Subcutaneous abdominal adipose tissue (tissue), 5 donors: ENCODE data around the gene FAM171A1.
"Not testable (repeated sequence)": the region's sequence is repeated elsewhere in the genome, so short reads cannot be mapped to it uniquely, and the experiment has no call there.

Source experiments
- H3K27ac ChIP-seq: one replicate; pipeline ENCODE4 v1.7.0; 2013; ENCODE audit warnings: low read depth, mild to moderate bottlenecking, inconsistent platforms, low read length, moderate library complexity
- H3K27me3 ChIP-seq, 5 donors: one replicate each; pipeline ENCODE4 v1.7.0; 2013; ENCODE audit warnings: low read length in 5 of 5, inconsistent platforms in 1 of 5; ENCODE audit not compliant: control insufficient read depth in 5 of 5, insufficient read depth in 4 of 5
- H3K36me3 ChIP-seq, 5 donors: one replicate each; pipeline ENCODE4 v1.7.0; 2013; ENCODE audit warnings: low read length in 5 of 5; ENCODE audit not compliant: control insufficient read depth in 5 of 5, insufficient read depth in 5 of 5
- H3K4me1 ChIP-seq, 5 donors: one replicate each; pipeline ENCODE4 v1.7.0; 2013; ENCODE audit warnings: low read length in 5 of 5, mild to moderate bottlenecking in 3 of 5, moderate library complexity in 1 of 5; ENCODE audit not compliant: control insufficient read depth in 5 of 5, insufficient read depth in 5 of 5
- H3K4me3 ChIP-seq, 5 donors: one replicate each; pipeline ENCODE4 v1.7.0; 2013; ENCODE audit warnings: low read length in 5 of 5, low read depth in 1 of 5
- H3K9ac ChIP-seq, 5 donors: one replicate each; pipeline ENCODE4 v1.7.0; 2013; ENCODE audit warnings: low read length in 5 of 5, mild to moderate bottlenecking in 4 of 5, moderate library complexity in 3 of 5
- H3K9me3 ChIP-seq, 5 donors: one replicate each; pipeline ENCODE4 v1.7.0; 2013; ENCODE audit warnings: low read length in 5 of 5; ENCODE audit not compliant: control insufficient read depth in 5 of 5
- donor health status: healthy.
- donor health status: healthy.
- donor health status: healthy.
- donor health status: healthy.
- donor health status: healthy.

Gene FAM171A1

GRCh38 chr10:15313047-15313446, 58.0 kb downstream of the FAM171A1 start:
- no peak overlapping the region for H3K4me3 ChIP-seq

GRCh38 chr10:15311569-15312280, 59.4 kb downstream of the FAM171A1 start:
- Histone ChIP-seq H3K9me3 (no peaks in the 10 kb centered on the region), H3K27me3 (no peaks in the 10 kb centered on the region), H3K27ac (no peak overlapping the region), H3K4me3 (no peak overlapping the region), H3K4me1 (peaks cover 0 to 16% (median 12%) of the 10 kb centered on the region in 5 donors), H3K36me3 (no peaks in the 10 kb centered on the region), H3K9ac (no peak overlapping the region)

More at GRCh38 chr10:15313047-15313446, 58.0 kb downstream of the FAM171A1 start:
- Histone ChIP-seq H3K36me3 (no peaks in the 10 kb centered on the region), H3K9ac (no peak overlapping the region), H3K9me3 (no peaks in the 10 kb centered on the region), H3K4me1 (peaks cover 0 to 16% (median 12%) of the 10 kb centered on the region in 5 donors), H3K27ac (no peak overlapping the region), H3K27me3 (no peaks in the 10 kb centered on the region)

- Histone ChIP-seq H3K9ac (no peak overlapping the region), H3K4me3 (no peak overlapping the region), H3K36me3 (no peaks in the 10 kb centered on the region), H3K9me3 (no peaks in the 10 kb centered on the region), H3K27ac (no peak overlapping the region), H3K4me1 (peaks cover 0 to 16% (median 12%) of the 10 kb centered on the region in 5 donors), H3K27me3 (no peaks in the 10 kb centered on the region)
Measured at GRCh38 chr10:15310776-15311568, 60.1 kb downstream of the FAM171A1 start.

- H3K9me3 ChIP-seq: no peaks in the 10 kb centered on the region
- H3K4me3 ChIP-seq: no peak overlapping the region
- no peak overlapping the region for H3K27ac ChIP-seq
- no peak overlapping the region for H3K9ac ChIP-seq
- H3K4me1 ChIP-seq: peaks cover 0 to 14% (median 12%) of the 10 kb centered on the region in 5 donors
- no peaks in the 10 kb centered on the region for H3K36me3 ChIP-seq
- no peaks in the 10 kb centered on the region for H3K27me3 ChIP-seq
Measured at GRCh38 chr10:15309221-15309620, 61.9 kb downstream of the FAM171A1 start.

- Histone ChIP-seq H3K27me3 (no peaks in the 10 kb centered on the region), H3K4me3 (no peak overlapping the region), H3K9ac (no peak overlapping the region), H3K36me3 (no peaks in the 10 kb centered on the region), H3K27ac (no peak overlapping the region), H3K9me3 (no peaks in the 10 kb centered on the region), H3K4me1 (no peaks in the 10 kb centered on the region)
Measured at GRCh38 chr10:15306735-15307280, 64.3 kb downstream of the FAM171A1 start.

GRCh38 chr10:15305634-15306033, 65.5 kb downstream of the FAM171A1 start:
- Histone ChIP-seq H3K36me3 (no peaks in the 10 kb centered on the region), H3K9ac (no peak overlapping the region), H3K9me3 (no peaks in the 10 kb centered on the region), H3K4me1 (peaks cover 0 to 5% (median 0%) of the 10 kb centered on the region in 5 donors), H3K27ac (no peak overlapping the region), H3K27me3 (no peaks in the 10 kb centered on the region), H3K4me3 (no peak overlapping the region)

GRCh38 chr10:15305161-15305560, 65.9 kb downstream of the FAM171A1 start:
- no peaks in the 10 kb centered on the region for H3K36me3 ChIP-seq

GRCh38 chr10:15302188-15302956, 68.7 kb downstream of the FAM171A1 start:
- H3K9me3 ChIP-seq, H3K4me1 ChIP-seq, H3K4me3 ChIP-seq, H3K27me3 ChIP-seq, H3K9ac ChIP-seq, H3K36me3 ChIP-seq, H3K27ac ChIP-seq: not testable (repeated sequence)

More at GRCh38 chr10:15305161-15305560, 65.9 kb downstream of the FAM171A1 start:
- Histone ChIP-seq H3K9ac (no peak overlapping the region), H3K4me3 (no peak overlapping the region), H3K27me3 (no peaks in the 10 kb centered on the region), H3K9me3 (no peaks in the 10 kb centered on the region), H3K27ac (no peak overlapping the region), H3K4me1 (peaks cover 0 to 5% (median 0%) of the 10 kb centered on the region in 5 donors)

GRCh38 chr10:15300697-15301096, 70.4 kb downstream of the FAM171A1 start:
- Histone ChIP-seq H3K4me3 (no peak overlapping the region), H3K4me1 (peaks cover 0 to 5% (median 0%) of the 10 kb centered on the region in 5 donors)

More at GRCh38 chr10:15300697-15301096, 70.4 kb downstream of the FAM171A1 start:
- H3K36me3 ChIP-seq: no peaks in the 10 kb centered on the region
- H3K27me3 ChIP-seq: no peaks in the 10 kb centered on the region
- H3K27ac ChIP-seq: no peak overlapping the region
- H3K9me3 ChIP-seq: no peaks in the 10 kb centered on the region
- no peak overlapping the region for H3K9ac ChIP-seq
